ENCODE results near the gene SLC7A11. TPM values are rescaled to one million over a fixed set of nuclear protein-coding genes. Genes with fewer than 3 reads are reported as not detected.

The SLC7A11 gene
- polyA plus RNA-seq, 3 donors, result 0.02 to 0.07 TPM; not detected in 1

GRCh38 chr4:138200236-138200590, 41.9 kb downstream of the SLC7A11 start:
- no peaks in the 10 kb centered on the region for H3K27me3 ChIP-seq (ENCODE audit: control insufficient read depth in 2 of 2, insufficient read depth in 2 of 2, low read length in 2 of 2)
- no peaks in the 10 kb centered on the region for H3K4me1 ChIP-seq (ENCODE audit: control insufficient read depth in 1 of 2, insufficient read depth in 2 of 2, low read length in 2 of 2)
- H3K9me3 Mint-ChIP-seq, result no peaks in the 10 kb centered on the region
- H3K27ac Mint-ChIP-seq, result no peak overlapping the region
- no peaks in the 10 kb centered on the region for H3K36me3 ChIP-seq (replicated peaks in 1 of 2; ENCODE audit: control insufficient read depth in 1 of 2, insufficient read depth in 2 of 2, low read length in 2 of 2)
- no peak overlapping the region for H3K9ac ChIP-seq (ENCODE audit: insufficient read depth, low read length, poor library complexity, severe bottlenecking)
- no peak for TF ChIP-seq CTCF (IDR thresholded peaks at IDR 0.05)
- no peaks in the 10 kb centered on the region for H4K20me1 ChIP-seq (ENCODE audit: insufficient read depth, low read length)
- H3K4me3 ChIP-seq (replicated peaks in 1 of 3; ENCODE audit: low read depth in 2 of 3, low read length in 3 of 3), result no peak overlapping the region
- H3K4me3 Mint-ChIP-seq, result no peak overlapping the region
- H3K4me1 Mint-ChIP-seq, result no peaks in the 10 kb centered on the region
- H3K9me3 ChIP-seq (replicated peaks in 1 of 2; ENCODE audit: control insufficient read depth in 1 of 2, insufficient read depth in 1 of 2, low read length in 2 of 2), result no peaks in the 10 kb centered on the region
- DNase-seq, result no peak
- H3K4me2 ChIP-seq (replicated peaks; ENCODE audit: extremely low read depth, low read length, poor library complexity, severe bottlenecking), result no peak overlapping the region
- intact Hi-C loops (cut with micrococcal nuclease), result no loop called here
- no peak overlapping the region for H2AFZ ChIP-seq (ENCODE audit: insufficient read depth, low read depth, low read length, poor library complexity, severe bottlenecking)
- H3K36me3 Mint-ChIP-seq, result no peaks in the 10 kb centered on the region
- H3K27me3 Mint-ChIP-seq (ENCODE audit: low read depth in 3 of 3), result peaks cover 0 to 5% (median 0%) of the 10 kb centered on the region in 3 donors
- H3K27ac ChIP-seq (ENCODE audit: low read depth in 1 of 2, low read length in 2 of 2), result no peak overlapping the region
- no peaks in the 10 kb centered on the region for H3K79me2 ChIP-seq (ENCODE audit: insufficient read depth, low read length)
- WGBS (ENCODE audit: insufficient coverage), result 100% methylated on average over 1 of the region's 1 CpG

- Histone ChIP-seq H3K79me2 (ENCODE audit: insufficient read depth, low read length) (no peaks in the 10 kb centered on the region), H3K4me1 (ENCODE audit: control insufficient read depth in 1 of 2, insufficient read depth in 2 of 2, low read length in 2 of 2) (no peaks in the 10 kb centered on the region), H3K9me3 (replicated peaks in 1 of 2; ENCODE audit: control insufficient read depth in 1 of 2, insufficient read depth in 1 of 2, low read length in 2 of 2) (no peaks in the 10 kb centered on the region), H3K4me3 (replicated peaks in 1 of 3; ENCODE audit: low read depth in 2 of 3, low read length in 3 of 3) (no peak overlapping the region), H2AFZ (ENCODE audit: insufficient read depth, low read depth, low read length, poor library complexity, severe bottlenecking) (no peak overlapping the region), H3K9ac (ENCODE audit: insufficient read depth, low read length, poor library complexity, severe bottlenecking) (no peak overlapping the region), H3K36me3 (replicated peaks in 1 of 2; ENCODE audit: control insufficient read depth in 1 of 2, insufficient read depth in 2 of 2, low read length in 2 of 2) (no peaks in the 10 kb centered on the region), H3K4me2 (replicated peaks; ENCODE audit: extremely low read depth, low read length, poor library complexity, severe bottlenecking) (no peak overlapping the region), H3K27ac (ENCODE audit: low read depth in 1 of 2, low read length in 2 of 2) (no peak overlapping the region), H4K20me1 (ENCODE audit: insufficient read depth, low read length) (no peaks in the 10 kb centered on the region), H3K27me3 (ENCODE audit: control insufficient read depth in 2 of 2, insufficient read depth in 2 of 2, low read length in 2 of 2) (no peaks in the 10 kb centered on the region)
- H3K4me3 Mint-ChIP-seq, result no peak overlapping the region
- DNase-seq, result no peak
- intact Hi-C loops (cut with micrococcal nuclease), result no loop called here
- no peaks in the 10 kb centered on the region for H3K4me1 Mint-ChIP-seq
- no peaks in the 10 kb centered on the region for H3K9me3 Mint-ChIP-seq
- 79% methylated on average over 3 of the region's 5 CpGs for WGBS (ENCODE audit: insufficient coverage)
- H3K27ac Mint-ChIP-seq, result no peak overlapping the region
- H3K27me3 Mint-ChIP-seq (ENCODE audit: low read depth in 3 of 3), result peaks cover 0 to 3% (median 0%) of the 10 kb centered on the region in 3 donors
- no peak for TF ChIP-seq CTCF (IDR thresholded peaks at IDR 0.05)
- H3K36me3 Mint-ChIP-seq, result no peaks in the 10 kb centered on the region
These were observed 42.4 kb downstream of the SLC7A11 start for GRCh38 chr4:138199568-138200235.

All from CD14-positive monocyte (primary cell).